Measurements from ENCODE around the gene IRS2.

- no peak for TF ChIP-seq CTCF (IDR thresholded peaks at IDR 0.05)
- no peak for TF ChIP-seq POLR2A (IDR thresholded peaks at IDR 0.05)
These were observed 3.0 kb downstream of the IRS2 start for GRCh38 chr13:109783447-109783814.
